KMS-11 (cell line): ENCODE data around the gene SLC12A5.

ENCODE experiments used
- H2AFZ ChIP-seq: fragments of 200-600 bp; sonication (generic); 2 replicates; pipeline ENCODE4 v1.6.1; 2016; ENCODE audit warnings: antibody characterized with exemption, mixed run types, low read depth
- H3K27ac ChIP-seq: fragments of 200-600 bp; sonication (generic); 2 replicates; pipeline ENCODE4 v1.6.1; 2016; ENCODE audit warnings: mild to moderate bottlenecking, mixed run types
- H3K27me3 ChIP-seq: fragments of 200-600 bp; sonication (generic); 2 replicates; pipeline ENCODE4 v1.6.1; 2017; ENCODE audit warnings: mild to moderate bottlenecking, low read depth, mixed run types, moderate library complexity; ENCODE audit not compliant: insufficient read depth
- H3K36me3 ChIP-seq: fragments of 200-600 bp; sonication (generic); 2 replicates; pipeline ENCODE4 v1.6.1; 2017; ENCODE audit warnings: mild to moderate bottlenecking, mixed run types; ENCODE audit not compliant: insufficient read depth
- H3K4me1 ChIP-seq: fragments of 200-600 bp; sonication (generic); 2 replicates; pipeline ENCODE4 v1.6.1; 2016; ENCODE audit warnings: mild to moderate bottlenecking, low read depth, mixed run types; ENCODE audit not compliant: poor library complexity, severe bottlenecking
- H3K4me2 ChIP-seq: fragments of 200-600 bp; sonication (generic); 2 replicates; pipeline ENCODE4 v1.7.0; 2016; ENCODE audit warnings: mild to moderate bottlenecking, mixed run types
- H3K4me3 ChIP-seq: fragments of 200-600 bp; sonication (generic); IDR thresholded peaks from 2 replicates; pipeline ENCODE4 v1.6.1; 2017; ENCODE audit warnings: low read depth, low read length, mixed read lengths; ENCODE audit not compliant: insufficient read depth
- H3K79me2 ChIP-seq: fragments of 200-600 bp; sonication (generic); 2 replicates; pipeline ENCODE4 v1.6.1; 2016; ENCODE audit warnings: low read depth, mixed run types; ENCODE audit not compliant: insufficient read depth
- H3K9ac ChIP-seq: fragments of 200-600 bp; sonication (generic); 2 replicates; pipeline ENCODE4 v1.6.1; 2016; ENCODE audit warnings: mild to moderate bottlenecking, mixed run types
- H4K20me1 ChIP-seq: fragments of 200-600 bp; sonication (generic); 2 replicates; pipeline ENCODE4 v1.6.1; 2016; ENCODE audit warnings: mild to moderate bottlenecking, mixed run types; ENCODE audit not compliant: insufficient read depth
- TF ChIP-seq, protein P1 (sequence below): fragments of 200-600 bp; sonication (generic); conservative IDR thresholded peaks from 2 replicates; pipeline ENCODE4 v1.6.1; 2017; ENCODE audit warnings: low read depth, mild to moderate bottlenecking, antibody characterized with exemption, low read length, moderate library complexity, mixed read lengths

The SLC12A5 gene

DNA sequence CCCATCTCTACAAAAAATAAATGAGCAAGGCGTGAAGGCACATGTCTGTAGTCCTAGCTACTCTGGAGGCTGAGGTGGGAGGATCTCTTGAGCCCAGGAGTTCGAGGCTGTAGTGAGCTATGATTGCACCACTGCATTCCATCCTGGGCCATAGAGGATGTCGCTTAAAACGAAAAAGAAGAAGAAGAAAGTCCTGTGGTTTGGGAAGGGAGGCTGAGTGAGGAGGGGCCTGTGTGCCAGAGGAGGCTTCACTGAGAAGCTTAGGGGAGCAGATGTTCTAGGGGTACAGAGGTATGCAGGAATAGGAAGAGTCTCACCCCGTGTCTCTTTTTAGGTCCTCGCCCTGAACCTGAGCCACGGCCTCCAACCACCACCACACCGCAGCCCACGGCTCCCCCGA lies 16.1 kb upstream of the SLC12A5 start:
- Histone ChIP-seq H3K79me2 (no peaks in the 10 kb centered on the region), H3K4me3 (no peak overlapping the region), H3K27me3 (peaks cover 4% of the 10 kb centered on the region; the same call in 1 of the 2 replicates), H3K4me1 (peaks cover 22% of the 10 kb centered on the region), H3K4me2 (no peak overlapping the region), H3K9ac (no peak overlapping the region), H3K27ac (no peak overlapping the region), H4K20me1 (no peaks in the 10 kb centered on the region), H2AFZ (no peak overlapping the region), H3K36me3 (no peaks in the 10 kb centered on the region)
- TF ChIP-seq, protein P1, sequence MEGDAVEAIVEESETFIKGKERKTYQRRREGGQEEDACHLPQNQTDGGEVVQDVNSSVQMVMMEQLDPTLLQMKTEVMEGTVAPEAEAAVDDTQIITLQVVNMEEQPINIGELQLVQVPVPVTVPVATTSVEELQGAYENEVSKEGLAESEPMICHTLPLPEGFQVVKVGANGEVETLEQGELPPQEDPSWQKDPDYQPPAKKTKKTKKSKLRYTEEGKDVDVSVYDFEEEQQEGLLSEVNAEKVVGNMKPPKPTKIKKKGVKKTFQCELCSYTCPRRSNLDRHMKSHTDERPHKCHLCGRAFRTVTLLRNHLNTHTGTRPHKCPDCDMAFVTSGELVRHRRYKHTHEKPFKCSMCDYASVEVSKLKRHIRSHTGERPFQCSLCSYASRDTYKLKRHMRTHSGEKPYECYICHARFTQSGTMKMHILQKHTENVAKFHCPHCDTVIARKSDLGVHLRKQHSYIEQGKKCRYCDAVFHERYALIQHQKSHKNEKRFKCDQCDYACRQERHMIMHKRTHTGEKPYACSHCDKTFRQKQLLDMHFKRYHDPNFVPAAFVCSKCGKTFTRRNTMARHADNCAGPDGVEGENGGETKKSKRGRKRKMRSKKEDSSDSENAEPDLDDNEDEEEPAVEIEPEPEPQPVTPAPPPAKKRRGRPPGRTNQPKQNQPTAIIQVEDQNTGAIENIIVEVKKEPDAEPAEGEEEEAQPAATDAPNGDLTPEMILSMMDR: no peak

DNA sequence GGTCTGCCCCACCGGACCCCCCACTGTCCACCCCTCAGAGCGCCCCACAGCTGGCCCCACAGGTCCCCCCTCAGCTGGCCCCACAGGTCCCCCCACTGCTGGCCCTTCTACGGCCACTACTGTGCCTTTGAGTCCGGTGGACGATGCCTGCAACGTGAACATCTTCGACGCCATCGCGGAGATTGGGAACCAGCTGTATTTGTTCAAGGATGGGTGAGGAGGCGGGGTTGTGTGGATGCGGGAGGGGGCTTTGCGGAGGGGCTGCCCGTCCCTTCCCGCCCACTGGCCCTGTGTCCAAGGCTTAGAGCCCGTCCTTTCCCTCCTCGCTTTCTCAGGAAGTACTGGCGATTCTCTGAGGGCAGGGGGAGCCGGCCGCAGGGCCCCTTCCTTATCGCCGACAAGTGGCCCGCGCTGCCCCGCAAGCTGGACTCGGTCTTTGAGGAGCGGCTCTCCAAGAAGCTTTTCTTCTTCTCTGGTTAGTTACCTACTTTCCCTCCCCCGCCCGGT lies 15.6 kb upstream of the SLC12A5 start:
- Histone ChIP-seq H4K20me1 (no peaks in the 10 kb centered on the region), H3K27ac (no peak overlapping the region), H2AFZ (peak overlapping the region; percentile 52; the same call in 1 of the 2 replicates), H3K36me3 (no peaks in the 10 kb centered on the region), H3K4me2 (0 out of 2 replicates have a peak overlapping the region, but pooled peaks have one; percentile 13), H3K79me2 (no peaks in the 10 kb centered on the region), H3K4me1 (peaks cover 18% of the 10 kb centered on the region), H3K9ac (no peak overlapping the region), H3K27me3 (peaks cover 4% of the 10 kb centered on the region; the same call in 1 of the 2 replicates), H3K4me3 (no peak overlapping the region)
- TF ChIP-seq, protein P1: no peak

DNA sequence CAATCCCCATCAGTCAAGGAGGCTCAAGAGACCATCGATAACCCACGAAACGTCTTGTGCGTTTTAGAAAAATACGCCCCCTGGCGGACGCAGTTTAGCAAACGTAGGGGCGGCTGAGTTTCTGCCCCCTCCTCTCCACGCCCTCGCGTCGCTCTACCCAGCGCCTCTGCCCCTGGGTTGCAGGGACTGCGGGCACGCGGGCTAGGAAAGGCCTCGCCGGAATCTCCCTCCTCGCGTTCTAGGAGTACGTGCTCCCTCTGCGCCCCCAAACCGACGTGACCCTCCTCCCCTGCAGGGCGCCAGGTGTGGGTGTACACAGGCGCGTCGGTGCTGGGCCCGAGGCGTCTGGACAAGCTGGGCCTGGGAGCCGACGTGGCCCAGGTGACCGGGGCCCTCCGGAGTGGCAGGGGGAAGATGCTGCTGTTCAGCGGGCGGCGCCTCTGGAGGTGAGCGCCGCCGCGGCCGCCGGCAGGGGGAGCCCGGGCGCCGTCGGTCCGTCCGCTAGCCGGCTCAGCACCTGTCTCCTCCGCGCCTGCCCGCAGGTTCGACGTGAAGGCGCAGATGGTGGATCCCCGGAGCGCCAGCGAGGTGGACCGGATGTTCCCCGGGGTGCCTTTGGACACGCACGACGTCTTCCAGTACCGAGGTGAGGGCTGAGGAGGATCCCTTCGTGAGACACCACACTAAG lies 15.0 kb upstream of the SLC12A5 start:
- H3K4me3 ChIP-seq: no peak overlapping the region
- no peaks in the 10 kb centered on the region for H3K36me3 ChIP-seq
- no peaks in the 10 kb centered on the region for H3K79me2 ChIP-seq
- TF ChIP-seq, protein P1: peak; percentile 93
- H3K27me3 ChIP-seq: peaks cover 4% of the 10 kb centered on the region; the same call in 1 of the 2 replicates
- H3K4me1 ChIP-seq: peaks cover 12% of the 10 kb centered on the region
- peak overlapping the region; percentile 26; the same call in 1 of the 2 replicates for H3K4me2 ChIP-seq
- peak overlapping the region; percentile 52 for H2AFZ ChIP-seq
- H3K27ac ChIP-seq: no peak overlapping the region
- H4K20me1 ChIP-seq: no peaks in the 10 kb centered on the region
- H3K9ac ChIP-seq: no peak overlapping the region

DNA sequence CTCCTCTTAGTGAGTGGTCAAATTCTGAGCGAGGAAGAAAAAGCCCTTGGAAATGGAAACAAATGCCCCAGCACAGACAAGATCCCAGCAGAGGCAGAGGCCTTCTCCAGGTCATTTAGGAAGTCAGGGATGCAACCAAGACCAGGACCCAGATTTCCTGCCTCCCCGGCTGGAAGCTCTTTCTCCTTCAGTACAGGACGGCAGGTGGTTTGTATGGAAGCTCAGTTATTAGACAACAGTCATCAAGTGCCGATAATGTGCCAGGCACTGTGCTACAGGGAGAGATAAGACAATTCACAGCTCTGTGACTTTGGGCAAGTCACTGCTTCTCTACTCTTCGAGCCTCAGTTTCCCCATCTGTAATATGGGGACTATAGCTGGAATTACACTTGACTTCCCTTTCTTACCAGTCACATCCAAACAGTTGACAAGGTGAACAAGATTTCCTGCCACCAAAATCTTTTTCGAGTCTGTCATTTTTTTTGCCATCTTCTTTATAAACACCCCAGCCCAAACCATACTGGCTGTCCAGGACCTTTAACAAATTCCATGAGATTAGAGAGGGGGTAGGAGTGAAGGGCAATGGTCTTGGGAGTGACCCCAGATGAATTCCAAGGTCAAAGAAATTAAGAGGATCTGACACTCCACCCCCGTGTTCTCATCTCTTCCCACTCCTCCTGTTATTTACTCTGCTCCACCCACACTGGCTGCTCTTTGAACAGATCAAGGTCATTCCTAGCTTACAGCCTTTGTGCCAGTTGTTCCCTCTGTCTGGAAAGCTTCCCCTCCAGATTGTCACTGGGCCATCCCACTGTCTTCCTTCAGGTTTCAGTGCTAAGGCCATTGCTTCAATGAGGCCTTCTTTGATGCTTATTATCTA lies 14.3 kb upstream of the SLC12A5 start:
- no peaks in the 10 kb centered on the region for H3K79me2 ChIP-seq
- H3K4me3 ChIP-seq: no peak overlapping the region
- H3K4me1 ChIP-seq: peaks cover 12% of the 10 kb centered on the region
- 0 out of 2 replicates have a peak overlapping the region, but pooled peaks have one; percentile 26 for H3K4me2 ChIP-seq
- H3K36me3 ChIP-seq: no peaks in the 10 kb centered on the region
- peak overlapping the region; percentile 52 for H2AFZ ChIP-seq
- H4K20me1 ChIP-seq: no peaks in the 10 kb centered on the region
- H3K27me3 ChIP-seq: peaks cover 4% of the 10 kb centered on the region; the same call in 1 of the 2 replicates
- no peak overlapping the region for H3K27ac ChIP-seq
- no peak overlapping the region for H3K9ac ChIP-seq
- TF ChIP-seq, protein P1: no peak
